ENCODE data around the gene RNF32.

DNA sequence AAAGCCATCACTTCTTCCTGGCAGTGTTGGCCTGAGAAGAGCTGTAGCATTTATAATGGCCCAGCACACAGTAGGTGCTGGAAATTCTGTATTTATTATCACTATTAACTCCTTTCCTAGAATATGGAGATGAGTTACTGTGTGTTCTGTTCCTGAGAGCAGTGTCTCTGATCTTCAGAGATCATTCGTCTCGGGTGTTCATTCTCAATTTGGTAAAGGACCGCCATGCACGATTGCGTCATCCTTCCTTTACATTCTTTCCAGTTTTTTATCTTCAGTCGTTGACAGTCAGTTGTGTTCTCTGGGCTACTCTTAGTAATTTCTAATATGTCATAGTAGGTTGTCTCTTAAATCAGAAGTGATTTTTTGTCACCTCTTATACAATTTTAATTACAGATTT lies 18.6 kb downstream of the RNF32 start:
- TF ChIP-seq CTCF (IDR thresholded peaks at IDR 0.05) (no peak), POLR2AphosphoS5 (IDR thresholded peaks at IDR 0.05) (no peak), POLR2A (IDR thresholded peaks at IDR 0.05; ENCODE audit: low read depth) (no peak)
